GM11168 (cell line): ENCODE data around the gene SLC38A8.

ENCODE experiments used
- in situ Hi-C: fragments of 300-500 bp; cut with MboI; formaldehyde crosslinking; loops from one replicate; pipeline ENCODE4 v1.12.0; 2022; ENCODE audit warnings: low sequenced_read_pairs; ENCODE audit not compliant: unreplicated experiment

Gene SLC38A8

GRCh38 chr16:84042308-84042878 lies at the start of gene SLC38A8:
SLC38A8 (minus strand) TSS chr16:84042795; CDS start chr16:84042157, 638 bp downstream.
- in situ Hi-C loops, result no loop called here

- in situ Hi-C loops, result no loop called here
Measured at GRCh38 chr16:84091460-84091859, 48.9 kb upstream of the SLC38A8 start.

GRCh38 chr16:84090211-84090610 lies 47.6 kb upstream of the SLC38A8 start:
- in situ Hi-C loops, result no loop called here

GRCh38 chr16:84088695-84089395 lies 46.2 kb upstream of the SLC38A8 start:
- in situ Hi-C loops, result loop anchor here (5.0 kb wide), 1 partner anchor 88 kb away; no protein-coding TSS in a partner anchor

- in situ Hi-C loops, result loop anchor here (5.0 kb wide), 1 partner anchor 90 kb away; no protein-coding TSS in a partner anchor
Measured at GRCh38 chr16:84087466-84088151, 45.0 kb upstream of the SLC38A8 start.

GRCh38 chr16:84087001-84087400 lies 44.4 kb upstream of the SLC38A8 start:
- in situ Hi-C loops, result loop anchor here (5.0 kb wide), 1 partner anchor 90 kb away; no protein-coding TSS in a partner anchor

GRCh38 chr16:84086341-84086740 lies 43.7 kb upstream of the SLC38A8 start:
- in situ Hi-C loops, result loop anchor here (5.0 kb wide), 1 partner anchor 91 kb away; no protein-coding TSS in a partner anchor

GRCh38 chr16:84085773-84086172 lies 43.2 kb upstream of the SLC38A8 start:
- in situ Hi-C loops, result loop anchor here (5.0 kb wide), 1 partner anchor 92 kb away; no protein-coding TSS in a partner anchor

GRCh38 chr16:84085271-84085667 lies 42.7 kb upstream of the SLC38A8 start:
- in situ Hi-C loops, result loop anchor here (5.0 kb wide), 1 partner anchor 92 kb away; no protein-coding TSS in a partner anchor

- in situ Hi-C loops, result loop anchor here (5.0 kb wide), 1 partner anchor 93 kb away; no protein-coding TSS in a partner anchor
Measured at GRCh38 chr16:84084570-84085270, 42.1 kb upstream of the SLC38A8 start.

- in situ Hi-C loops, result no loop called here
Measured at GRCh38 chr16:84082835-84083569, 40.4 kb upstream of the SLC38A8 start.

GRCh38 chr16:84082110-84082509 lies 39.5 kb upstream of the SLC38A8 start:
- in situ Hi-C loops, result no loop called here

- in situ Hi-C loops, result no loop called here
Measured at GRCh38 chr16:84081446-84081989, 38.9 kb upstream of the SLC38A8 start.

- in situ Hi-C loops, result no loop called here
Measured at GRCh38 chr16:84080813-84081212, 38.2 kb upstream of the SLC38A8 start.

GRCh38 chr16:84080378-84080777 lies 37.8 kb upstream of the SLC38A8 start:
- in situ Hi-C loops, result no loop called here

- in situ Hi-C loops, result no loop called here
Measured at GRCh38 chr16:84079664-84080063, 37.1 kb upstream of the SLC38A8 start.

GRCh38 chr16:84075376-84075775 lies 32.8 kb upstream of the SLC38A8 start:
- in situ Hi-C loops, result no loop called here

- in situ Hi-C loops, result loop anchor here (25.0 kb wide), 1 partner anchor 112 kb away; the partner anchor contains the start of genes NECAB2 and OSGIN1
Measured at GRCh38 chr16:84074721-84075120, 32.1 kb upstream of the SLC38A8 start.

- in situ Hi-C loops, result loop anchor here (25.0 kb wide), 1 partner anchor 110 kb away; the partner anchor contains the start of genes NECAB2 and OSGIN1
Measured at GRCh38 chr16:84072014-84072413, 29.4 kb upstream of the SLC38A8 start.
